Heart left ventricle (tissue), 16 donors: ENCODE data around the gene YY1. TPM values are rescaled to one million over a fixed set of nuclear protein-coding genes. Genes with fewer than 3 reads are reported as not detected.
A peak's percentile ranks its signal among the peaks of the same experiment; 100 is the strongest.

Source experiments
- ATAC-seq, 4 donors: fragments of 200-7000 bp; cut with Tn5 transposase; one replicate each; pipeline ENCODE4 v1.9.1; 2020 to 2022; ENCODE audit warnings: moderate library complexity in 4 of 4, mild to moderate bottlenecking in 3 of 4, moderate number of reproducible peaks in 1 of 4
- DNase-seq, 5 donors: peaks; one replicate each; pipeline ENCODE4 v3.0.0-alpha.2; 2020
- H3K27ac ChIP-seq, 12 donors: fragments of 200-600 bp; sonication (generic) in 4 of 12; one replicate each; pipeline versions ENCODE4 v1.5.0 to v1.8.0; 2016 to 2022; ENCODE audit warnings: mild to moderate bottlenecking in 2 of 12
- H3K27me3 ChIP-seq, 9 donors: fragments of 200-600 bp; sonication (generic) in 2 of 9; one replicate each; pipeline versions ENCODE4 v1.5.1 to v1.8.0; 2016 to 2022; ENCODE audit warnings: mild to moderate bottlenecking in 3 of 9
- H3K36me3 ChIP-seq, 9 donors: fragments of 200-600 bp; sonication (generic) in 2 of 9; one replicate each; pipeline versions ENCODE4 v1.5.0 to v1.8.0; 2018 to 2022; ENCODE audit warnings: mild to moderate bottlenecking in 2 of 9
- H3K4me1 ChIP-seq, 12 donors: fragments of 200-600 bp; sonication (generic) in 4 of 12; one replicate each; pipeline versions ENCODE4 v1.5.0 to v1.8.0; 2016 to 2022; ENCODE audit warnings: mild to moderate bottlenecking in 3 of 12
- H3K4me3 ChIP-seq, 12 donors: fragments of 200-600 bp; sonication (generic) in 4 of 12; one replicate each; pipeline versions ENCODE4 v1.5.0 to v1.8.0; 2017 to 2022; ENCODE audit warnings: mild to moderate bottlenecking in 9 of 12, moderate library complexity in 4 of 12
- H3K9me3 ChIP-seq, 12 donors: fragments of 200-600 bp; sonication (generic) in 4 of 12; one replicate each; pipeline versions ENCODE4 v1.5.0 to v1.8.0; 2016 to 2022; ENCODE audit warnings: mild to moderate bottlenecking in 1 of 12
- CTCF ChIP-seq, 12 donors: fragments of 200-600 bp; sonication (generic) in 4 of 12; IDR thresholded peaks; one replicate each; pipeline versions ENCODE4 v1.5.0 to v1.8.0; 2018 to 2022; ENCODE audit warnings: antibody characterized with exemption in 12 of 12, mild to moderate bottlenecking in 5 of 12
- POLR2A ChIP-seq, 2 donors: fragments of 450-650 bp; IDR thresholded peaks; one replicate each; pipeline ENCODE4 v1.6.1; 2017; ENCODE audit warnings: antibody characterized with exemption in 2 of 2, mild to moderate bottlenecking in 2 of 2, moderate library complexity in 2 of 2
- WGBS, 4 donors: extraction: QIAGEN DNeasy Blood & Tissue Kit in 2 of 4; methylation state at CpG; one replicate each; pipeline versions ENCODE4 v1.1.5 to v1.1.7; 2013 to 2018; 5-methylcytosine and 5-hydroxymethylcytosine counted together
- intact Hi-C, 10 donors: fragments of 100-400 bp; cut with DNase I; formaldehyde crosslinking; loops; one replicate each; pipeline versions ENCODE4 v1.11.1 to v1.14.2; 2022
- polyA plus RNA-seq, 2 donors: library from polyadenylated mRNA; stranded (reverse); fragments of 200-250 nt; gene quantifications; one replicate each; pipeline ENCODE4 v1.2.3, GENCODE V29; 2013
- total RNA-seq, 9 donors: library from RNA; depleted of rRNA in 2 of 9; stranded (reverse); fragments of >200 nt in 2 of 9; fragmentation: NEBNext Ultra II Directional in 3 of 9; extraction: Animal tissue kit (Norgen Biotek cat#: 25700) in 3 of 9; gene quantifications; one replicate each; pipeline versions ENCODE4 v1.1.0 to v1.2.4, GENCODE V29; 2016 to 2023
- donor health status: ischemic (EF 13 %, LVEDD 7.1; RV severe dilation, severe dysfunction).
- donor health status: healthy with polysubstance abuse.
- donor health status: DM: no; HTN: yes; CAD: no.
- donor health status: DM: no; HTN: no; CAD: no.
- donor health status: ischemic (EF 25% LVEDD 6.9; RV normal size, moderate dysfunction).
- donor health status: ischemic (EF 25% LVEDD 5.7; RV mildly dilated, moderate dysfunction).
- donor health status: healthy.
- donor health status: DM: yes; HTN: yes; CAD: no.
- donor health status: ischemic (EF 35%, LVEDD 5.7; RV mildly dilated, moderate dysfunction).
- donor health status: nonischemic (EF 11% LVEDD 7.7; RV severe dilation, severe dysfunction).
- donor health status: DM: yes; HTN: yes; CAD: no.
- donor health status: PGD.
- donor health status: ischemic (EF 29% LVEDD 5.4; RV normal size, mild dysfunction).
- donor health status: nonischemic (EF 23%, LVEDD 6.1; RV moderate dilation, normal function).

Gene YY1
- total and polyA plus RNA-seq, 11 donors = 18.4 to 59.7 (median 45.1) TPM

GRCh38 chr14:100292776-100293461, 54.0 kb downstream of the YY1 start:
- Histone ChIP-seq H3K27me3 (no peaks in the 10 kb centered on the region), H3K27ac (peak overlapping the region in 1 of 12 donors; percentile 29), H3K36me3 (peaks cover 0 to 29% (median 13%) of the 10 kb centered on the region in 9 donors), H3K4me1 (peaks cover 0 to 61% (median 25%) of the 10 kb centered on the region in 12 donors), H3K9me3 (no peaks in the 10 kb centered on the region), H3K4me3 (no peak overlapping the region)
- intact Hi-C loops = no loop called here
- WGBS, 4 donors = 94 to 96% (median 96%) methylated on average over 18 to 42 of the region's 42 CpGs
- DNase-seq (peak in 2 of 5 donors; percentile 32 to 60), ATAC-seq (no peak)
- no peak for TF ChIP-seq CTCF (IDR thresholded peaks at IDR 0.05)
- no peak for TF ChIP-seq POLR2A (IDR thresholded peaks at IDR 0.05)

- Histone ChIP-seq H3K4me3 (no peak overlapping the region), H3K4me1 (peaks cover 0 to 60% (median 28%) of the 10 kb centered on the region in 12 donors), H3K27me3 (no peaks in the 10 kb centered on the region), H3K9me3 (no peaks in the 10 kb centered on the region), H3K27ac (peak overlapping the region in 6 of 12 donors; percentile 3 to 44 (median 28)), H3K36me3 (peaks cover 0 to 31% (median 13%) of the 10 kb centered on the region in 9 donors)
- ATAC-seq (no peak), DNase-seq (peak in 2 of 5 donors; percentile 31 to 46)
- TF ChIP-seq CTCF (IDR thresholded peaks at IDR 0.05) (no peak), POLR2A (IDR thresholded peaks at IDR 0.05) (no peak)
- WGBS, 4 donors = 75 to 81% (median 78%) methylated on average over 13 to 14 of the region's 14 CpGs
- intact Hi-C loops = no loop called here
Observed at GRCh38 chr14:100293497-100294212, 54.7 kb downstream of the YY1 start.

GRCh38 chr14:100294213-100294962, 55.4 kb downstream of the YY1 start:
- H3K9me3 ChIP-seq = no peaks in the 10 kb centered on the region
- DNase-seq = peak in 3 of 5 donors; percentile 61 to 71 (median 70)
- H3K27ac ChIP-seq = peak overlapping the region in 7 of 12 donors; percentile 3 to 44 (median 27)
- no peak for TF ChIP-seq CTCF (IDR thresholded peaks at IDR 0.05)
- H3K36me3 ChIP-seq = peaks cover 0 to 31% (median 13%) of the 10 kb centered on the region in 9 donors
- WGBS, 4 donors = 68 to 79% (median 75%) methylated on average over 10 to 12 of the region's 12 CpGs
- H3K4me3 ChIP-seq = no peak overlapping the region
- peaks cover 0 to 58% (median 28%) of the 10 kb centered on the region in 12 donors for H3K4me1 ChIP-seq
- ATAC-seq = peak in 3 of 4 donors; percentile 8 to 64 (median 18)
- intact Hi-C loops = no loop called here
- H3K27me3 ChIP-seq = no peaks in the 10 kb centered on the region
